Renal cortex interstitium (tissue), 15 donors: ENCODE measurements around the gene TRAPPC2L. TPM values are rescaled to one million over a fixed set of nuclear protein-coding genes. Genes with fewer than 3 reads are reported as not detected.

ENCODE experiments used
- DNase-seq, 11 donors: peaks; one replicate each; pipeline ENCODE4 v3.0.0-alpha.2; 2013; ENCODE audit warnings: low read depth in 9 of 11, low spot score in 4 of 11; ENCODE audit errors: extremely low read depth in 1 of 11
- long read RNA-seq, 16 experiments: transcript quantifications; one replicate each; lab custom pipeline, GENCODE V29; 2026
- polyA plus RNA-seq, 3 donors: library from polyadenylated mRNA; unstranded; fragments of 120-200 nt; gene quantifications; one replicate each; pipeline ENCODE4 v1.2.1, GENCODE V29; 2013; ENCODE audit not compliant: insufficient read length in 3 of 3

Gene TRAPPC2L
- polyA plus RNA-seq: 10 to 100 TPM; 63.0 to 85.3 (median 76.6) TPM
- long read RNA-seq, donor 1, transcript TRAPPC2L-201 (5 exons, 2,215 nt): major isoform, 9 of 39 reads
- long read RNA-seq, donor 1, partial matches to known transcripts: 0 of 39 reads
- long read RNA-seq, donor 1, other reads (novel, unspliced or antisense): 24 of 39 reads
- long read RNA-seq, donor 2, transcript TRAPPC2L-201 (5 exons, 2,215 nt): major isoform, 13 of 41 reads
- long read RNA-seq, donor 2, partial matches to known transcripts: 0 of 41 reads
- long read RNA-seq, donor 2, other reads (novel, unspliced or antisense): 23 of 41 reads
- long read RNA-seq, donor 3, transcript TRAPPC2L-201 (5 exons, 2,215 nt): major isoform, 18 of 67 reads
- long read RNA-seq, donor 3, partial matches to known transcripts: 0 of 67 reads
- long read RNA-seq, donor 3, other reads (novel, unspliced or antisense): 42 of 67 reads
- long read RNA-seq, donor 4, transcript TRAPPC2L-201 (5 exons, 2,215 nt): major isoform, 24 of 69 reads
- long read RNA-seq, donor 4, partial matches to known transcripts: 0 of 69 reads
- long read RNA-seq, donor 4, other reads (novel, unspliced or antisense): 39 of 69 reads
- long read RNA-seq, donor 5: 0 reads
- long read RNA-seq, donor 6, transcript TRAPPC2L-201 (5 exons, 2,215 nt): major isoform, 12 of 60 reads
- long read RNA-seq, donor 6, partial matches to known transcripts: 0 of 60 reads
- long read RNA-seq, donor 6, other reads (novel, unspliced or antisense): 43 of 60 reads
- long read RNA-seq, donor 7, transcript TRAPPC2L-201 (5 exons, 2,215 nt): major isoform, 22 of 68 reads
- long read RNA-seq, donor 7, partial matches to known transcripts: 6 of 68 reads
- long read RNA-seq, donor 7, other reads (novel, unspliced or antisense): 39 of 68 reads
- long read RNA-seq, donor 8: 0 reads
- long read RNA-seq, donor 9, transcript TRAPPC2L-201 (5 exons, 2,215 nt): major isoform, 14 of 40 reads
- long read RNA-seq, donor 9, partial matches to known transcripts: 0 of 40 reads
- long read RNA-seq, donor 9, other reads (novel, unspliced or antisense): 20 of 40 reads
- long read RNA-seq, donor 10, transcript TRAPPC2L-201 (5 exons, 2,215 nt): major isoform, 21 of 66 reads
- long read RNA-seq, donor 10, partial matches to known transcripts: 0 of 66 reads
- long read RNA-seq, donor 10, other reads (novel, unspliced or antisense): 37 of 66 reads
- long read RNA-seq, donor 11, transcript TRAPPC2L-201 (5 exons, 2,215 nt): major isoform, 10 of 43 reads
- long read RNA-seq, donor 11, partial matches to known transcripts: 8 of 43 reads
- long read RNA-seq, donor 11, other reads (novel, unspliced or antisense): 24 of 43 reads
- long read RNA-seq, donor 12, partial matches to known transcripts: 0 of 22 reads
- long read RNA-seq, donor 12, other reads (novel, unspliced or antisense): 12 of 22 reads
- long read RNA-seq, donor 13: 0 reads
- long read RNA-seq, donor 14, transcript TRAPPC2L-201 (5 exons, 2,215 nt): major isoform, 18 of 60 reads
- long read RNA-seq, donor 14, partial matches to known transcripts: 15 of 60 reads
- long read RNA-seq, donor 14, other reads (novel, unspliced or antisense): 25 of 60 reads
- long read RNA-seq, donor 15, transcript TRAPPC2L-201 (5 exons, 2,215 nt): major isoform, 6 of 17 reads
- long read RNA-seq, donor 15, partial matches to known transcripts: 0 of 17 reads
- long read RNA-seq, donor 15, other reads (novel, unspliced or antisense): 9 of 17 reads
- long read RNA-seq, donor 16, transcript TRAPPC2L-201 (5 exons, 2,215 nt): major isoform, 48 of 127 reads
- long read RNA-seq, donor 16, transcript TRAPPC2L-203 (3 exons, 722 nt): minor isoform, 5 of 127 reads
- long read RNA-seq, donor 16, partial matches to known transcripts: 9 of 127 reads
- long read RNA-seq, donor 16, other reads (novel, unspliced or antisense): 60 of 127 reads

- peak; percentile 83 to 97 (median 94) for DNase-seq
Observed at GRCh38 chr16:88856828-88857727, at the start of gene TRAPPC2L, which contains the start of gene GALNS. TSS of gene TRAPPC2L (plus strand) at chr16:88857127. CDS start at chr16:88857151, 24 bp downstream. TSS of gene GALNS (minus strand) at chr16:88856947. CDS start at chr16:88856877, 70 bp downstream.

GRCh38 chr16:88807142-88807625, 49.7 kb upstream of the TRAPPC2L start:
- no peak for DNase-seq

GRCh38 chr16:88807626-88808453, 49.1 kb upstream of the TRAPPC2L start:
- DNase-seq: no peak

- no peak for DNase-seq
Observed at GRCh38 chr16:88809068-88809675, 47.8 kb upstream of the TRAPPC2L start.

- no peak for DNase-seq
Observed at GRCh38 chr16:88809676-88810165, 47.2 kb upstream of the TRAPPC2L start.

GRCh38 chr16:88810166-88810911, 46.6 kb upstream of the TRAPPC2L start:
- DNase-seq: no peak

- DNase-seq: peak in 7 of 11 donors; percentile 56 to 82 (median 73)
Observed at GRCh38 chr16:88810912-88811768, 45.8 kb upstream of the TRAPPC2L start.

- peak; percentile 71 to 93 (median 85) for DNase-seq
Observed at GRCh38 chr16:88811769-88812512, 45.0 kb upstream of the TRAPPC2L start, which contains the start of gene APRT. TSS of gene APRT (minus strand) at chr16:88811928. CDS start at chr16:88811899, 29 bp downstream.

- no peak for DNase-seq
Observed at GRCh38 chr16:88812513-88813268, 44.2 kb upstream of the TRAPPC2L start.

GRCh38 chr16:88813269-88814143, 43.4 kb upstream of the TRAPPC2L start:
- no peak for DNase-seq

- no peak for DNase-seq
Observed at GRCh38 chr16:88814144-88814502, 42.8 kb upstream of the TRAPPC2L start.
